ENCODE measurements around the gene HELZ2.

Gene HELZ2

GRCh38 chr20:63539441-63540370, 34.3 kb downstream of the HELZ2 start:
- DNase-seq, result no peak

DNA sequence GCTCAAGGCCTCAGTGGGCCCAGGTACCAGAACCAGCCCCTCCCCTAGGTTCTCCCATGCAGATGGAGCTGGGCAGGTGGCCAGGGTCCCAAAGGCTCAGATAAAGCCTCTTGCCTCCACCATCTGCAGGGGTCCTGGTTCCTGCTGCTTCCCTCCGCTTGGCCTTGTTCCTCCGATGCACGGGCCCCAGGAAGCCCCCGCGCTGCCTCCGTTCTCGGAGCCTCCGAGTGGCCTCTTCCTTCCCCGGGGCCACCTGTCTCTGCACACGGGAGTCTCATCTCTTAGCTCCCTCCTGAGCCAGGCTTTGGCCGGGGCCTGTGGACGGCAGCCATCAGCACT, 35.0 kb downstream of the HELZ2 start:
- no peak for DNase-seq

GRCh38 chr20:63538204-63539091, 35.6 kb downstream of the HELZ2 start:
- DNase-seq, result peak in 1 of 56 donors; percentile 36

GRCh38 chr20:63537525-63538203, 36.4 kb downstream of the HELZ2 start:
- DNase-seq, result peak in 48 of 56 donors; percentile 6 to 79 (median 42)

DNA sequence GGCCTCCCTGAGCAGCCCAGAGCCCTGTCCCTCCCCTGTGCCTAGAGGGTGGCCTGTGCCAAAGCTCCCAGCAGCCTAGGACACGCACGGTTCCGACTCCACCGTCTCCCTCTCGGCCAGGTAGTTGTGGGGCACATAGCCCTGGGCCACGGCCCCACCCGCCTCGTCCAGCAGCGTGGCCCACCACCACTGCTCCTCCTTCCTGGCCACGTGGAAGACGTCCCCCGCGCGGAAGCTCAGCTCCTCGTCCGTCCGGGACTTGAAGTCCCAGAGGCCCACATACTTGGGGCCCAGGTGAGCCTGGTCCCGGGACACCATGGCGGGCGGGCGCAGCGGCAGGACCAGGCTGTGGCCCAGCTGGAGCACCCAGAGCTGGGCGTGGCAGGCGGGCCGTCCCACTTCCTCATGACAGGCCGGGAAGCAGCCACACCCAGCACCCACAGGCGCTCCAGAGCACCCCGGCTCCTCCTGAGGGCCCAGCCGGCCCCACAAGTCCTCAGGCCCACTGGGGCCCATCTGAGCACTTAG, 37.0 kb downstream of the HELZ2 start, which contains the start of gene PTK6:
TSS of gene PTK6 (minus strand) at position 380 of the 528 bp plus-strand sequence. CDS start at position 318, 62 bp downstream.
- no peak for DNase-seq

- DNase-seq, result no peak
These were observed 37.6 kb downstream of the HELZ2 start for GRCh38 chr20:63536241-63536977.

- no peak for DNase-seq
These were observed 39.0 kb downstream of the HELZ2 start for GRCh38 chr20:63534831-63535651.

DNA sequence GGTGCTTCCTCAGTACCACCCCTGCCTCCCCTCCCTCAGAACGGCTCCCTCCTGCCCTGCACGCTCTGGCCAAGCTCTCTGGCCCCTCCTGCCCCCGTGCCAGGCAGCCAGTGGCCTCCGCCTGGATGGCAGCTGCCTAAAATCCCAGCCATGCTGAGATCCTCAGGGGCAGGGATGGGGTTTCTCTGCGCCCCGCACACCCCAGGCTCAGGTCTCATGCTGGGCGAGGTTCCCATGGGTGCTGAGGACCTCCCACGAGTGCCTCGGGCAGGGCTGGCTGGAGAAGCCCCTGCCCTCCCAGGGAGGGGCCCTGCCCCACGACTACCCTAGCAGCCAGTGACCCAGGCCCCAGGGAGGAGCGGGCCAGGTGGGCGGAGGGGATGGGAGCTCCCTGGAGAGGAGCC, 39.6 kb downstream of the HELZ2 start:
- DNase-seq, result no peak

DNA sequence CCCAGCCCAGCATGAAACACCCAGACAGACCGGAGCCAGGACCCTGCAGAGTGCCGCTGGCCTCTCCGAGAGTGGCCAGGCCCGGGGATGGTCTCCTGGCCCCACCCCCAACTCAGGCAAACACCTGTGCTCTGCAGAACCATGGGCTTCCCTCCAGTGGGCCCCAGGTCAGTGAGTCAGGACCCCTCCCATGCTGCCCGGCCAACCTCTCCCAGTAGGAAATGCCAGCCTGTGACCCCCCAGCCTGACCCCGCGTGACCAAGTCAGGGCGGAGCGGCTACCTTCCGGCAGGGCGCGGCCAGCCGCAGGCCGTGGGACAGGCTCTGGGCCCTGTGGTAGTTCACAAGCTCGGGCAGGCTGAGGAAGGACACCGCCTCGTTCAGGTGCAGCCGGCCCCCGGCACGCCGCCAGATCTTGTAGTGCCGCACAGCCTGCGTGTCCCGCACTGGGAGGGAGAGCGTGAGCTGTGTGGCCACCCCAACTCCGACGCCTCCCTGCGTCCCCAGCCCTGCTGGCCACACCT, 40.1 kb downstream of the HELZ2 start:
- no peak for DNase-seq

DNA sequence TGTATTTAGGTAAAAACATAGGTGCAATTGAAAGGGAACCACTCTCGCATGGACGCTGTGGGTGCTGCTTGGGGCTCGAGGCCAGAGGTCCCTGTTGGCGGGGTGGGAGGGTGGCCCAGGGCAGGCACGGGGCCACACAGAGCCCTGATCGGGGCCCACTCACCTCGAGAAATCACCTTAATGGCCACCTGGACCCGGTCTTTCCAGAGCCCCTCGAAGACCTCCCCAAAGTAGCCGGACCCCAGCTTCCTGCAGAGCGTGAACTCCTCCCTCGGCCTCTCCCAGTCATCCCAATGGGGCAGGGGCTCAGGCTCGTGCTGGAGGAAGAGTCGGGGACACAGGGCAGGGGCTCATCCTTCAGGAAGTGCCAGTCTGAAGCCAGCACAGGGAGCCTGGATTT, 40.7 kb downstream of the HELZ2 start:
- DNase-seq, result no peak

GRCh38 chr20:63532449-63532971, 41.5 kb downstream of the HELZ2 start:
- no peak for DNase-seq

- no peak for DNase-seq
These were observed 42.2 kb downstream of the HELZ2 start for GRCh38 chr20:63531686-63532448.

DNA sequence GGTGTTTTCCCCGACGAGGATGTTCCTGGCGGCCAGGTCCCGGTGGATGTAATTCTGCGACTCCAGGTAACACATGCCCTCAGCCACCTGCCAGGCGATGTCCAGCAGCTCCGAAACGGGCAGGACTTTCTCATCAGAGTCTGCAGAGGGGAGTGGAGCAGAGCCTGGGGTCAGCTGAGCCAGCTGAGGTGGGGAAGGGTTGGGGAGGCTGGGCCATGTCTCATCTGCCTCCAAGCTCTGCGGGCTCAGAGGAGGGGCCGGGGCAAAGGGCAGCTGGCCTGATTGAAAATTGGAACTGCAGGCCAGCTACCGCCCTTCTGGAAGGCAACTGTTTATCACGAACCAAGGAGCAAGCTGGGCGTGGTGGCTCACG, 43.3 kb downstream of the HELZ2 start:
- no peak for DNase-seq

- DNase-seq, result no peak
These were observed 43.9 kb downstream of the HELZ2 start for GRCh38 chr20:63529861-63530787.

GRCh38 chr20:63529180-63529860, 44.7 kb downstream of the HELZ2 start:
- DNase-seq, result no peak

DNA sequence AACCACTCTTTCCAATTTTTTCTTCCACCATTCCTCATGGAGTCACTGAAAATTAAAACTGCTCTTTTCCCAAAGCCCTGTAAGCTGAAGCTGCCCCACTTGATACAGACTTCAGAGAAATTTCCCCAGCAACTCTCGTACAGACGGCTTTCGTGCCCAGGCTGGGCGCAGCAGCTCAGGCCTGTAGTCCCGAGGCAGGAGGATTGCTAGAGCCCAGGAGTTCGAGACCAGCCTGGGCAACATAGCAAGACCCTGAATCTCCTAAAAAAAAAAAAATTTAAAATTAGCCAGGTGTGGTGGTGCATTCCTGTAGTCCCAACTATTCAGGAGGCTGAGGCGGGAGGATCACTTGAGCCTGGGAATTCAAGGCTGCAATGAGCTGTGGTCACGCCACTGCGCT, 46.9 kb downstream of the HELZ2 start:
- no peak for DNase-seq

GRCh38 chr20:63525971-63526370, 48.1 kb downstream of the HELZ2 start:
- DNase-seq, result no peak

Data from amygdala (tissue), 56 donors.